ENCODE measurements around the gene IGFL1.
"Not testable (repeated sequence)": the region's sequence is repeated elsewhere in the genome, so short reads cannot be mapped to it uniquely, and the experiment has no call there.

The IGFL1 gene

GRCh38 chr19:46210669-46211068 lies 18.9 kb upstream of the IGFL1 start:
- DNase-seq (ENCODE audit: low read depth), result no peak
- H3K4me3 ChIP-seq (replicated peaks; ENCODE audit: low read depth, low read length), result no peak overlapping the region
- TF ChIP-seq CTCF (IDR thresholded peaks at IDR 0.05; ENCODE audit: low read length, missing control alignments), result no peak

DNA sequence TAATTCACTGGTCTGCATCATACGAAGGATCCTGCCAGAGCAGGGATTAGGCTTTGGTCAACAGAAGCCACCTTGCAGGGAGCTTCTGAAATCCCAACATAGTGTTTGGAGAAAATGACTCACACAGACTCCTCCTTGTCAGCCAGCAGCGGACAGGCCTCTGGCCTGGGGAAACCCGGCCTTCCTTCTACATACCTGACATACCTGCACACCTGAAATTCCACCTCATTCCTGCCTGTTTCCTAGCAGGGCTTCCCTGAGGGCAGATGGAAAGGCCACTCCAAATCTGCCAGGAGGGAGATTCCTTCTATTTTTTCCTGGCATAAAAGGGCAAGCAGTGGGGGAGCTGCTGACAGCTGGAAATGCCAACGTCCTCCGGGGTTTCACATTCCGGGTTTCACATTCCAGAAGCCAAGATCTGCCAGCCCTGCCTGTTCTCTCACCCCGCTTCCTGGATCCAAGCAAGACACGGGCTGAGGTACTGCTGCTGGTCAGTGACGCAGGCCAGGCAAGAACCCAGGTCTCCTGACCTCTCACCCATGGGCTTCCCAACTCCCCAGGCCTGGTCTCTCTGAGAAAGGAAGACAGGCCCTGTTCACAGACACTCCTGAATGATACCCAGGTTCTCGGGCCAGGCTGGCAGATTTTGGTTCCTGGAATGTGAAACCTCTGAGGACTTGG lies 18.2 kb upstream of the IGFL1 start:
- H3K4me3 ChIP-seq (replicated peaks; ENCODE audit: low read depth, low read length), result no peak overlapping the region
- peak; percentile 46 for DNase-seq (ENCODE audit: low read depth)

DNA sequence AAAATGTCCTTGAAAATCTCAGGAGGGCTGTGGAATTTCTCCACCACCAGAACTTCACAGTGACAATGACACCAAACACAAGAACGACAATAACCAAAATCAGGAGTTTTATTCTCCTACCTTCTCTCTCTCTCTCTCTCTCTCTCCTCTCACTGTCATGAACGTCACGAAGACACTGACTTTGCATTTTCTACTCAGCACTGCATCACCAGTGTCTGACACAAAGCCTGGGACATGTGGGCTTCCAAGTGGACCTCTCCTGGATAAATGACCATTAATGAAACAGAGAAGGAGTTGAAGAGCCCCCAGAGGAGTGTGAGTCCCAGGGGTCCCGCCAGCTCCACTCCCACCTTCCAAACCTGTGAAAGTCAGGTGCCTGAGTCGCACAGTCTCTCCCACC lies 16.9 kb upstream of the IGFL1 start:
- not testable (repeated sequence) for H3K4me3 ChIP-seq (replicated peaks; ENCODE audit: low read depth, low read length); DNase-seq (ENCODE audit: low read depth)

More for the DNA sequence above, 18.2 kb upstream of the IGFL1 start:
- no peak for TF ChIP-seq CTCF (IDR thresholded peaks at IDR 0.05; ENCODE audit: low read length, missing control alignments)

GRCh38 chr19:46213156-46213555 lies 16.4 kb upstream of the IGFL1 start:
- TF ChIP-seq CTCF (IDR thresholded peaks at IDR 0.05; ENCODE audit: low read length, missing control alignments), result no peak
- H3K4me3 ChIP-seq (replicated peaks; ENCODE audit: low read depth, low read length), result no peak overlapping the region
- DNase-seq (ENCODE audit: low read depth), result no peak

- H3K4me3 ChIP-seq (replicated peaks; ENCODE audit: low read depth, low read length), result no peak overlapping the region
- DNase-seq (ENCODE audit: low read depth), result no peak
- no peak for TF ChIP-seq CTCF (IDR thresholded peaks at IDR 0.05; ENCODE audit: low read length, missing control alignments)
Observed at GRCh38 chr19:46213806-46214205, 15.7 kb upstream of the IGFL1 start.

GRCh38 chr19:46216612-46217011 lies 12.9 kb upstream of the IGFL1 start:
- no peak for TF ChIP-seq CTCF (IDR thresholded peaks at IDR 0.05; ENCODE audit: low read length, missing control alignments)
- DNase-seq (ENCODE audit: low read depth), result no peak

DNA sequence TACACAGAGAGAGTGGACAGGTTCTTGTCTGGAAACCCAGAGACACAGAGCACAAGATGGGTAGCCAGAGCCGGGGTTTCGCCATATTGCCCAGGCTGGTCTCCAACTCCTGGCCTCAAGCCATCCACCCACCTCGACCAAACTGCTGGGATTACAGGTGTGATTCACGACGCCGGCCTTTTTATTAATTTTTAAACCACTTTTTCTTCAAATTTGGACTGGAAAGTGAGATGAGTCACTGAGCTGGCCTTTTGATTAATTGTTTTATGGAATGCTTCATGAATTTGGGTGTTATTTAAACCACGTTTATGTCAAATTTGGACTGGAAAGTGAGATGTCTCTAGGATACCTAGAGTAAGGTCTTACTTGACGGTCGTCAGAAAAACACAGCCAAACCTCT lies 12.1 kb upstream of the IGFL1 start:
- H3K4me3 ChIP-seq (replicated peaks; ENCODE audit: low read depth, low read length), result no peak overlapping the region
- DNase-seq (ENCODE audit: low read depth), result no peak
- TF ChIP-seq CTCF (IDR thresholded peaks at IDR 0.05; ENCODE audit: low read length, missing control alignments), result no peak

More at GRCh38 chr19:46216612-46217011, 12.9 kb upstream of the IGFL1 start:
- H3K4me3 ChIP-seq (replicated peaks; ENCODE audit: low read depth, low read length), result no peak overlapping the region
